NB4 (cell line): ENCODE results near the gene DLG2.

Experiments used
- DNase-seq: peaks from one replicate; pipeline ENCODE4 v3.0.0; 2010; ENCODE audit warnings: low read depth
- H3K4me3 ChIP-seq: one replicate; pipeline ENCODE4 v1.5.1; 2011; ENCODE audit warnings: mild to moderate bottlenecking, low read depth, low read length, moderate library complexity
- MYC ChIP-seq: IDR thresholded peaks from 2 replicates; pipeline ENCODE4 v1.6.1; 2011; ENCODE audit warnings: low read depth, low read length
- POLR2A ChIP-seq: IDR thresholded peaks from 2 replicates; pipeline ENCODE4 v1.6.1; 2011; ENCODE audit warnings: mild to moderate bottlenecking; ENCODE audit not compliant: insufficient read length; ENCODE audit errors: extremely low read depth
- TF ChIP-seq, protein P1 (sequence below): IDR thresholded peaks from 2 replicates; pipeline ENCODE4 v1.6.1; 2011; ENCODE audit warnings: low read depth, low read length
- TF ChIP-seq, protein P2 (sequence below): IDR thresholded peaks from one replicate; pipeline ENCODE4 v1.5.1; 2012; ENCODE audit warnings: low read depth, low read length

The DLG2 gene

DNA sequence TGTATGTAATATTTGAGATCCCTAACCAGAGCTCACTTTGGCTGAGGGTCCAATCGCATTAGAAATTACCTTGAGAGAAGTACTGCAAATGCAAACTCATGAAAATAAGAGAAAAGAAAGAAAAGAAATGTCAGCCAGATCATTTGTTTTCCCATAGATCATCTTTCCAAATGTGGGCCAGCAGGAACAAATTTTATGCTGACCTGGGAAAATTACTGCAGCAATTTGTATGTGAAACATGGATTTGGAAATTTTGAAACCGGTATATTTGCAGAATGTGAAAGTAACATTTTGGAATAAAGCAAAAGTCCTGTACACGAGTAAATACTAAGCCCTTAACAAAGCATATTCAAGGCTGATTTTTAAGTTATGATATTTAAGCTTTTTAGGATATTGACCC lies 1282.1 kb downstream of the DLG2 start:
- DNase-seq, result no peak
- no peak for TF ChIP-seq MYC
- TF ChIP-seq, protein P1, sequence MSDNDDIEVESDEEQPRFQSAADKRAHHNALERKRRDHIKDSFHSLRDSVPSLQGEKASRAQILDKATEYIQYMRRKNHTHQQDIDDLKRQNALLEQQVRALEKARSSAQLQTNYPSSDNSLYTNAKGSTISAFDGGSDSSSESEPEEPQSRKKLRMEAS, result no peak
- no peak for TF ChIP-seq POLR2A
- TF ChIP-seq, protein P2, sequence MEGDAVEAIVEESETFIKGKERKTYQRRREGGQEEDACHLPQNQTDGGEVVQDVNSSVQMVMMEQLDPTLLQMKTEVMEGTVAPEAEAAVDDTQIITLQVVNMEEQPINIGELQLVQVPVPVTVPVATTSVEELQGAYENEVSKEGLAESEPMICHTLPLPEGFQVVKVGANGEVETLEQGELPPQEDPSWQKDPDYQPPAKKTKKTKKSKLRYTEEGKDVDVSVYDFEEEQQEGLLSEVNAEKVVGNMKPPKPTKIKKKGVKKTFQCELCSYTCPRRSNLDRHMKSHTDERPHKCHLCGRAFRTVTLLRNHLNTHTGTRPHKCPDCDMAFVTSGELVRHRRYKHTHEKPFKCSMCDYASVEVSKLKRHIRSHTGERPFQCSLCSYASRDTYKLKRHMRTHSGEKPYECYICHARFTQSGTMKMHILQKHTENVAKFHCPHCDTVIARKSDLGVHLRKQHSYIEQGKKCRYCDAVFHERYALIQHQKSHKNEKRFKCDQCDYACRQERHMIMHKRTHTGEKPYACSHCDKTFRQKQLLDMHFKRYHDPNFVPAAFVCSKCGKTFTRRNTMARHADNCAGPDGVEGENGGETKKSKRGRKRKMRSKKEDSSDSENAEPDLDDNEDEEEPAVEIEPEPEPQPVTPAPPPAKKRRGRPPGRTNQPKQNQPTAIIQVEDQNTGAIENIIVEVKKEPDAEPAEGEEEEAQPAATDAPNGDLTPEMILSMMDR, result no peak
- H3K4me3 ChIP-seq, result no peak overlapping the region

DNA sequence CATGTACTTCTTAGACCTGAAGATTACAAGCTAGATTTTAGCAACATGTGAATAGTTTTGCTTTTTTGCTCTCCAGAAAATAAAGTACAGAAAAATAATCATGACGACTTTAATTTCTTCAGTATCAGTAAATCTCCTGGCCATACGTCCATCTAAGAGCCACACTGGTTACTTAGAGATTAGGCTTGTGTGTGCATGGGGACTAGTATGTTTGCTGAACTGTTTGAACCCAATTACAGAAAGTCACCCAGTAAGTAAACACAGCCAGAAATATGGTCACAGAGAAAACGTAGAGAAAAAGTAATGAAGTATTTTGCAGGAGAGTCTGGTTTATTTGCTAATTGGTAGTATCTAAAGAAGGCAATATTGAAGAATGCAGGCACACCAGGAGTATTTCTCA lies 1287.3 kb downstream of the DLG2 start:
- TF ChIP-seq MYC (no peak), POLR2A (no peak)
- TF ChIP-seq, protein P1, result no peak
- TF ChIP-seq, protein P2, result no peak
- DNase-seq, result no peak
- no peak overlapping the region for H3K4me3 ChIP-seq

DNA sequence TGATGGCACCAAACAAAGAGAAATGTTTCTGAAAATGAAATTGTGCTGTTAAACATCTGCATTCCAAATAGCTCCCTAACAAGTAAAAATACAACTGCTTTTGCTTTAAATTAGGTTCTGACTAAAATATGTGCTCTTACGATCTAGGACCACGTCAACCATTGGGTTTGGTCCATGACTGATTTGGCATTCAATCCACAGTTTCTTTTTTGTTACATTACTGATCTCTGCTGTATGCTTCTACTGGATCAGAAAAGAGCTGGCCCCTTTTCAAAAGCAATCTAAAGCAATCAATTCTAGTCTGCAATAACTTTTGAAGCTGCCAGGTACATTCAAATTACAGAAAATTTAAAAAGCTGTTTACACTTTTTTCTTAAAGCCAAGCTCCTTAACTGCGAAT lies 1293.9 kb downstream of the DLG2 start:
- DNase-seq, result no peak
- TF ChIP-seq MYC (no peak), POLR2A (no peak)
- TF ChIP-seq, protein P1, result no peak
- TF ChIP-seq, protein P2, result no peak
- no peak overlapping the region for H3K4me3 ChIP-seq

DNA sequence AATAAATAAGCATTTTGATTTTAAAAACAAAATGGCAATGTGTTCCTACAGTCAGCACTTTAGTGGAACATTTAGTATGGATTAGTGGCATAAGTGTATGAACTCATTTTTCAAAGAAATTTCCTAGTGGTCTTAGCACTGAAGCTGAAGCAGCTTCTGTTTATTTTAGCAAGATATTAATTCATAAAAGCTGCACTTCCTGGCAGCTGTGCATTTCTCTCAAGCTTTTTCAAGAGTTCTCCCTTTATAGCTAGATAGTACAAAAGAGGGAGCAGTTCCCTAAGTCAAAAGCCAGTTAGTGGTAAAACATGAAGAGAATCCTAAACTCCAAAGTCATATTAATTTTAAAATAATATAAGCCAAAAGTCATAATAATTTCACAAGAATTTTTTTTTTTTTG lies 1304.9 kb downstream of the DLG2 start:
- no peak for DNase-seq
- H3K4me3 ChIP-seq, result no peak overlapping the region
- TF ChIP-seq MYC, result no peak
- TF ChIP-seq, protein P2, result no peak
- TF ChIP-seq, protein P1, result no peak
- TF ChIP-seq POLR2A, result no peak

DNA sequence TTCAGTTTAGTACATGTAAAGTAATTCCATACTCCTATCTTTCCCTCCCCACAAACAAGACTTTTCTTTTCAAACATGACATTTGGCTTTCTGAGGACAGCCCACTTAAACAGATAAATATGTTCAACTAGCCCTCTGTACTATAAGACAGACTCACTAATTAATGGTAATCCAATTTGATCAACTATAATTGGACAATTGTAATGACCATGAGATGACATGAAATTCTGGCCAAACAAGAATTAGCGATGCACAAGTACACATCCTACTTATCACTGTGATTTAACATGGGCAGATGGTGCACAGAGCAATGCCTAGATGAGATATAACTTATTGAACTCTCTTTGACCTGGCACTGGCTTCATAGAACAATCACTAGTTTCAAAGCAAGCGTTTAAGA lies 1307.3 kb downstream of the DLG2 start:
- TF ChIP-seq MYC (no peak), POLR2A (no peak)
- TF ChIP-seq, protein P1, result no peak
- TF ChIP-seq, protein P2, result no peak
- DNase-seq, result no peak
- H3K4me3 ChIP-seq, result no peak overlapping the region

DNA sequence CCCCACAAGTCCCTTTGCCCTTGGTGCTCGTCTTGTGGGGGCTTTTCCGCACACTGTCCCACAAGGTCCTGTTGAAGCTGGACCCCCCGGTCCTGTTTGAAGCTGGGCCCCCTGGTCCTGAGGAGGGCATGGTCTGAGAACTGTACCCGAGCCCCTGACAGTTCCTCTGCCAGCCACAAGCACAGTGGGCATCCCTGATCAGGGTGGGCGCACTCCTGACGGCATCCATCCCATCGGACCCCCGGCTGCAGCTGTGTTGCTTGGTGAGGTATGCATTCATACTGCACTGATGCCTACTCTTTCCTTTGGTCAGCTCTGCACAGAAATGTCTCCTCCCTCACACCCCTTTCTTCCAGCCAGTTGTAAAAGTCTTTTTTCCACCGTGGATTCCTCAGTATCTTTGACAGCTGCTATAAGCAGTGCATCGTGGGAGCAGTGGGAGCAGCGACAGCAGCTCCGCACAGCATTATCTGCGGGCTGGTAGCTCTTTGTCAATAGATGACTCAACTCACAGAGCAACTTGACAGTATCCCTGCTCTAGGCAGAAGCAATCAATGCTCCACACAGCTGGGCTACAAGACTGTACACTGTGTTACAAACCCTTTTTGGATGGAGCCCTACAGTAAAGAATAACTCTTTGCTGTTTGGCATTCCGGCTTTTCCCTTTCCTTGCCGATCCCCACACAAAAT lies 1310.1 kb downstream of the DLG2 start:
- no peak for DNase-seq
- no peak overlapping the region for H3K4me3 ChIP-seq
- TF ChIP-seq, protein P2, result no peak
- no peak for TF ChIP-seq MYC
- TF ChIP-seq POLR2A, result no peak
- TF ChIP-seq, protein P1, result no peak
